Measurements from ENCODE around the gene DNAH8.

Gene DNAH8

DNA sequence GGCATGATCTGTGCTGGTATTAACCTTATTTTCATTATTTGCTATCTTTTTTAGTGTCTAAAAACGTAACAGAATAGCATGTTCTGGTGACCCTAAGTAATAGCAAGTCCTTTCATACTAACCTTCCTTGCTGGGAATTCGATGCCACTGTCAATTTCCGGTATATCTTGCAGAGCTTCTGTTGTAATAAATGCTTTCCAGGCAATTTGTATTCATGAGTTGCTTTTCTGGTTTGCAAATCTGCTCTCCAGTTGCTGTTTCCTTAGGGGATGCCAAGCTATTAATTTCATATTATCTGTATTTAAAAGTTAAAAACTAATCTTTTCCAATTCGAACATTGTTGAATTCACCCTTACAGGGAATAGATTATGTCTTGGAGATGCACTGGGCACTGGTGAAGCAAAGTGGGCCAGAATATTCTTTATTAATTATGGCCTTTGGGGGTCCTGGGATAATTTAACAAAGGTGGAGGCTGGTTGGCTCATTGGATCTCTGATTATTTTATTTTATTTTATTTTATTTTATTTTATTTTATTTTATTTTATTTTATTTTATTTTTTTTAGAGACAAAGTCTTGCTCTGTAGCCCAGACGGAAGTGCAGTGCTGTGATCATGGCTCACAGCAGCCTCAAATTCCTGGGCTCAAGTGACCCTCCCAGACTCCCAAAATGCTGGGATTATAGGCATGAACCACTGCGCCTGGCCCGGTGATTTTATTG is 209.8 kb downstream of the DNAH8 start:
- no peak for TF ChIP-seq POLR2A (IDR thresholded peaks at IDR 0.05; ENCODE audit: low read depth, low read length)
- no peak for DNase-seq (ENCODE audit: insufficient read length, low spot score)
- no peak for FAIRE-seq

DNA sequence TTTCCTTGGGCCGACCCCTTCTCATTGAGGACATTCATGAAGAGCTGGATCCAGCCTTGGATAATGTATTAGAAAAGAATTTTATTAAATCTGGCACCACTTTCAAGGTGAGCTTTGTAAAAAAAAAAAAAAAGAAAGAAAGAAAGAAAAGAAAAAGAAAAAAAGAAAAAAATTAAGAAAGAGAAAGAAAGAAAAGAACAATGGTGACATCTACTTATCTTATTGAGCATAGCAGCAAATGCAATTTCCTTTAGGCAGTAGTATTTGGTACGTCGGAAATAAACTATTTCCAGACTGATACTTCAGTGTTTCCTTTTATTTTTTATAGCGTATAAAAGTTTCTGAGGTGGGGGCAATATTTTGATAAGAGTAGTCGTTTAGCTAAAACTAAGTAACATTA is 214.4 kb downstream of the DNAH8 start:
- DNase-seq (ENCODE audit: insufficient read length, low spot score) (no peak), FAIRE-seq (no peak)
- TF ChIP-seq POLR2A (IDR thresholded peaks at IDR 0.05; ENCODE audit: low read depth, low read length): no peak

DNA sequence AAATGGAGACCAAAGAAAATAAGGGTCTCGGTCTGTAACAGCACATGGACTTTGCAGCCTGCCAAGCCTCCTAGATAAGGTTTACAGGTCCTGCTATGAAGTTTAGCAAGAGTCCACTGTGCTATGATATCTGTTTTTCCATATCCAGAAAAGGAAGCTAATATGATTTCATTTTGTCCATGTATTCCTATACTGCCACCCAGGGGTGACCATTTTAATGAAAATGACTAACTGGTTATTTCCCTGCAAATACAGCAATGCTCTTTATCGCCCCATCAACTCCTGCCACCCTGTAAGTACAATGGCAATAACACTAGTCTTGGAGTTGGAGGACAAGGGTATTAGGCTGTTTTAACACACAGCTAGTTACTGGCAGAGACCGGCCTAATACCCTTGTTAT is 218.3 kb downstream of the DNAH8 start:
- TF ChIP-seq POLR2A (IDR thresholded peaks at IDR 0.05; ENCODE audit: low read depth, low read length): no peak
- FAIRE-seq (no peak), DNase-seq (ENCODE audit: insufficient read length, low spot score) (peak; percentile 6)

DNA sequence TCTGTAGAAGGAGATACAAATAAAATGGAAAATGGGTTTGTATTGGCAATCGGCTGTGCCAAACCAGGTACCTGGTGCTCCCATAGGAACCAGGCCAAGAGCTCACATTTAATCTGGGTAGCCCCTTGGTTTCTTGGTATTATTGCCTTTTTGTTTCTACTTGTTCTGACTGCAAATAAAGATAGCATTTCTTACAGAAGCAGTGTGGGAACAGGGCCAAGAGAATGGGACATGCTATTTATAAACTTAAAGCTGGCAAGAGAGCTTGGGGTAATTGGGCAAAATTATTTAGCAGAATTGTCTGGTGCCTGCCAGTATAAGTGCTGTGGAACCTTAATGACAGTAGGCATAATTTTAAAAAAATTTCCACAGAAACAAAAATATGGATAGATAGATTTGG is 219.9 kb downstream of the DNAH8 start:
- no peak for DNase-seq (ENCODE audit: insufficient read length, low spot score)
- no peak for FAIRE-seq
- no peak for TF ChIP-seq POLR2A (IDR thresholded peaks at IDR 0.05; ENCODE audit: low read depth, low read length)

DNA sequence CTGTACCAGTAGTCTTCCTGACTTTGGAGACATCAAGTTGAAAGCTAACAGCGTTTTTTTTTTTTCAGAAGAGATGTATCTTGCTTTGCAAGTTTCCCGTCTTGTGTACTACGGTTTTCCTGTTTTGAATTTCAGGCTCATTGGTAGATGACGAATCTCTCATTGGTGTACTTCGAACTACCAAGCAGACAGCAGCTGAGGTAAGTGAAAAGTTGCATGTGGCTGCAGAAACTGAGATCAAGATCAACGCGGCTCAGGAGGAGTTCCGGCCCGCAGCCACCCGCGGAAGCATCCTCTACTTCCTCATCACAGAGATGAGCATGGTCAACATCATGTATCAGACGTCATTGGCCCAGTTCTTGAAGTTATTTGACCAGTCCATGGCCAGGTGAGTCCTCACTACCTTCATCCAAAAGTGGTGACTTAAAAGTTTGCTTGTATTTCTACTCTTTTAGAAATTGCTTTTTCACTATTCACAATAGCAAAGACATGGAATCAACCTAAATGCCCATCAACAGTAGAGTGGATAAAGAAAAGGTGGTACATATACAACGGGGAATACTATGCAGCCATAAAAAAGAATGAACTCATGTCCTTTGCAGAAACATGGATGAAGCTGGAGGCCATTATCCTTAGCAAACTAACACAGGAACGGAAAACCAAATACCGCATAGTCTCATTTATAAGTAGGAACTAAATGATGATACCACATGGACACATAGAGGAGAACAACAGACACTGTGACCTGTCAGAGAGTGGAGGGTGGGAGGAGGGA is 222.9 kb downstream of the DNAH8 start:
- DNase-seq (ENCODE audit: insufficient read length, low spot score) (no peak), FAIRE-seq (no peak)
- TF ChIP-seq POLR2A (IDR thresholded peaks at IDR 0.05; ENCODE audit: low read depth, low read length): no peak

DNA sequence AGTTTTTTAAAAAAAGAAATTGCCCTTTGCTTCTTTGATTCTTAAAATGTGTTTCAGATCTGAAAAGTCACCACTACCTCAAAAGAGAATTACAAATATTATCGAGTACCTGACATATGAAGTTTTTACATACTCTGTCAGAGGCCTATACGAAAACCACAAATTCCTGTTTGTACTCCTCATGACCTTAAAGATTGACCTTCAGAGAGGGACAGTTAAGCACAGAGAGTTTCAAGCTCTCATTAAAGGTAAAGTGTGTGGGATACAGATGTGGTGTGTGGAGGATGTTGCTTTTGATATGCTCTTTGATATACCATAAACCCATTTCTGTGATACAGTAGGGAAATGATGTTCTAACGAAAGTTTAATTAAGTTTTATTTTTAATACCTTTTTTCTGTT is 223.6 kb downstream of the DNAH8 start:
- DNase-seq (ENCODE audit: insufficient read length, low spot score) (no peak), FAIRE-seq (no peak)
- TF ChIP-seq POLR2A (IDR thresholded peaks at IDR 0.05; ENCODE audit: low read depth, low read length): no peak

DNA sequence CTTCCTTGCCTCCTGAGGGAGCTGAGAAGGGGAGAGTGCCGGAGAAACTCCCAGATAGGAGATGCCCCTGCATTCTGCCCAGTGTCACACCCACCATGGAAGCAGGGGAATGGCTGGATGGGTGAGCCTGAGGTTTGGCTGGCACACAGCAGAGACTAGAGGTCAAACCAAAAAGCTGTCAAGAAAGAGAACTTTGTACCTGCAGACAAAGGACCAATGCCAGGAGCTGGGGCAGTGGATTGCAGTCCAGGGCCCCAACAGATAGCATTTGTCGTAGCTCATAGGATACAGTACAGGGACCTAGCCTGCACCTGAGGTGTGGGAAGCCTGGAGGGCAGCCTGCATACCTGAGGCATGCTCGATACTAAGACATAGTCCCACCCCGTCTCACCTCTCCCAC is 227.3 kb downstream of the DNAH8 start:
- TF ChIP-seq POLR2A (IDR thresholded peaks at IDR 0.05; ENCODE audit: low read depth, low read length): no peak
- DNase-seq (ENCODE audit: insufficient read length, low spot score): no peak
- no peak for FAIRE-seq

DNA sequence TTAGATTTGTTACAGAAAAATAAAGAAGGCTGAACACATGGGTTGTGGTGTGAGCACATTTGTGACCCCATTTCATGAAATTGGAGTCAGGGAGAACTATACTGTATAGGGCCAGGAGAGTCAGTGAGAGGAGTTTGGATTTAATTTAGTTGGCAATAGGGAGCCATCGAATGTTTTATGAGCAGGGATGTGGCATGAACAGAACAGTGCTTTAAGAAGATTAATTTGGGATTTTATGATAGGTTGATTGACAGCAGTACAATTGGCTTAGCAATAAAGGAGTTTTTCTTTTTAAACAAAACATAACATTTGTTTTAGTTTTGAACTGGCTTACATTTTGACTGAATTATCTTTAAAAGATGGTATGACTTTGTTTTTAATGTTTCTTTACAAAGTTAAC is 227.9 kb downstream of the DNAH8 start:
- DNase-seq (ENCODE audit: insufficient read length, low spot score) (no peak), FAIRE-seq (no peak)
- no peak for TF ChIP-seq POLR2A (IDR thresholded peaks at IDR 0.05; ENCODE audit: low read depth, low read length)

DNA sequence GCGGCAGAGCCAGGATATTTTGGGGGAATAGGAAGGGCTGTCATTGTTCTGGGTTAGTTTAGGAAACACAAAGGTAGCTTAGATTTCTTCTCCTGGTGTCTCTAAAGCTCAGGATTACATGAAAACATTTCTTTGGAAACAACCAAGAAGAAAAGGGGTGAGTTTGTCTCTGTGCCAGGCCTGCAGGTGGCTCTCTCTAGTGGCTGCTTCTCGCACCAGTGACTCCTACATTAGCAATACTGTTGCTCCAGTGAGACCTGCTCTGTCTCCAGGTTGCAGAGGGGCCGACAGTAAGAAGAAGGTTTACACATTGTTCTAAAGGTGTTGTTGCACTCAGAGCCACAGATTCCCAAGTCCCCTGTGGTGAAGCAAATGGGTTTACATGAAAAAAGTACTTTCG is 228.9 kb downstream of the DNAH8 start:
- DNase-seq (ENCODE audit: insufficient read length, low spot score) (no peak), FAIRE-seq (no peak)
- TF ChIP-seq POLR2A (IDR thresholded peaks at IDR 0.05; ENCODE audit: low read depth, low read length): no peak

DNA sequence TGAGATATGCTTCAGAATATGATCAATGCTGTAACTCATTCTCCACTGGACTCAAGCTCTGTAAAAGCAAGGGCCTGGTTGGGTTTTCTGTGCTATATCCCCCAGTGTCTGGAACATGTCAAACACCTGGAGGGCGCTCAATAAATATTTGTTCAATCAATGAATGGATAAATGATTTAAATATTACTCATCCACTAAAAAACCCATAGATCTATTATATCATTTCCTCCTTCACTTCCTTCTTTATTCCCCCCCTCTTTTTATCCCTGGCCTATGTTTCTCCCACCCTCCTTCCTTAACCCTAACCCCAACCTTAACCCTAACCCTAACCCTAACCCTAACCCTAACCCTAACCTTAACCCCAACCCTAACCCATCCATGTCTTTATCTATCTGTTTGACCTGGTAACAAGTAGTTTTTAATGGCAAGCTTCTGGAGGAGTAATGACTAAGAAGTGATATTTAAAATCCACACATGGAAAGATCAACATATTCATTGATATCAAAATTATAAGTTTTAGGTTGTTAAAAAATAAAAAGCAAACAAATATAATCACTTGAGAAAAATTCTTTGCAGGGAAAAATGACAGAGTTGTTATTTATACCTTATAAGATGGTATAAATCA is 229.7 kb downstream of the DNAH8 start:
- DNase-seq (ENCODE audit: insufficient read length, low spot score) (no peak), FAIRE-seq (no peak)
- TF ChIP-seq POLR2A (IDR thresholded peaks at IDR 0.05; ENCODE audit: low read depth, low read length): no peak

DNA sequence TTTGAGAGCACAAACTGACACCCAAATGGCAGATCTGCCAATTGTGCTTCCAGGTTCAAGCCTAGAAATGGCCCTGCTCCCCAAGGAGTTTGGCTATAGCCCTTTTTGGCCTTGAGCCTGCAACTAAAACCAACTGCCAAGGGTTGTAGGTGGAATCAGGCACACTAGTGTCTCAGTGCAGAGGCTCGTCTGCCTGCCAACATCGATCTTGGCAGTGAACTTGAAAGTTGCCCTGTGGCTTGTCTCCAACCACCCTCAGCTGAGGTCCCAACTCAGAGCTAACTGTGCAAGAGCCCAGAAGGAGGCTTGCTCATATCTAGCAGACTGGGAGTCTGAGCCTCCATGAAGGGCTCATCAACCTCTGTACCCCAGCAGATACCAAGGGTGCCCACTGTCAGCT is 240.8 kb downstream of the DNAH8 start:
- DNase-seq (ENCODE audit: insufficient read length, low spot score) (no peak), FAIRE-seq (no peak)
- no peak for TF ChIP-seq POLR2A (IDR thresholded peaks at IDR 0.05; ENCODE audit: low read depth, low read length)

DNA sequence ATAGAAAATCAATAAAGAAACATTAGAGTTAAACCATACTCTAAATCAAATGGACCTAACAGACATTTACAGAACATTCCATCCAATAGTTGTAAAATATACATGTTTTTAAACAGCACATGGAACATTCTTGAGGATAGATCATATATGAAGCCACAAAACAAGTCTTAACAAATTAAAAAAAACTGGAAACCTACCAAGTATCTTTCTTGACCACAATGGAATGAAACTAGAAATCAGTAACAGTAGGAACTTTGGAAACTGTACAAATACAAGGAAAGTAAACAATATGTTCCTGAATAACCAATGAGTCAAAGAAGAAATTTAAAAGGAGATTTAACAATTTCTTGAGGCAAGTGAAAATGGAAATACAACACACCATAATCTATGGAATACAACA is 242.3 kb downstream of the DNAH8 start:
- FAIRE-seq (no peak), DNase-seq (ENCODE audit: insufficient read length, low spot score) (no peak)
- TF ChIP-seq POLR2A (IDR thresholded peaks at IDR 0.05; ENCODE audit: low read depth, low read length): no peak

DNA sequence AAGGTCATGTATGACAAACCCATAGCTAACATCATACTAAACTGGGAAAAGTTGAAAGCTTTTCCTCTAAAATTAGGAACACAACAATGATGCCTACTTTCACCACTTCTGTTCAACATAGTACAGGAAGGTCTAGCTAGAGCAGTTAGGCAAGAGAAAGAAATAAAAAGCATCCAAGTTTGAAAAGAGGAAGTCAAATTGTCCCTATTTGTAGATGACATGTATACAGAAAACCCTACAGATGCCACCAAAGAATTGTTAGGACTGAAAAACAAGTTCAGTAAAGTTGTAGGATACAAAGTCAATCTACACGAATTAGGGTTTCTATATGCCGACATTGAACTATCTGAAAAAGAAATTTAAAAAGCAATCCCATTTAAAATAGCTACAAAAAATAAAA is 244.0 kb downstream of the DNAH8 start:
- DNase-seq (ENCODE audit: insufficient read length, low spot score): no peak
- FAIRE-seq: no peak
- TF ChIP-seq POLR2A (IDR thresholded peaks at IDR 0.05; ENCODE audit: low read depth, low read length): no peak

DNA sequence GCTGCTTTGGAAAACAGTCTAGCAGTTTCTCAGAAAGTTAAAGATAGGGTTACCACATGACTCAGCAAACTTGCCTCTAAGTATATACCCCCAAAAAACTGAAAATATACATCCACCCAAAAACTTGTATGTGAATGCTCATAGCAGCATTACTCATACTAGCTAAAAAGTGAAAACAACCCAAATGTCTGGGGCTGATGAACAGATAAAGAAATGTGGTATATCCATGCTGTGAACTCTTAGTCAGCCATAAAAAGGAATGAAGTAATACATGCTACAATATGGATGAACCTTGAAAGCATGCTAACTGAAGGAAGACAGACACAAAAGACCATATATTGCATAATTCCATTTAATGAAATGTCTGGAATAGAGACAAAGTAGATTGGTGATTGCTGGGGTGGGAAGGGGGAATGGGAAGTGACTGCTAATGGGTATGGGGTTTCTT is 253.6 kb downstream of the DNAH8 start:
- no peak for DNase-seq (ENCODE audit: insufficient read length, low spot score)
- TF ChIP-seq POLR2A (IDR thresholded peaks at IDR 0.05; ENCODE audit: low read depth, low read length): no peak
- no peak for FAIRE-seq

All from H54 (cell line).